Measurements from ENCODE around the gene OR5AL1.

GRCh38 chr11:56375324-56375723 is 37.2 kb upstream of the OR5AL1 start, which contains the start of gene OR8U1:
- TF ChIP-seq, protein P1, sequence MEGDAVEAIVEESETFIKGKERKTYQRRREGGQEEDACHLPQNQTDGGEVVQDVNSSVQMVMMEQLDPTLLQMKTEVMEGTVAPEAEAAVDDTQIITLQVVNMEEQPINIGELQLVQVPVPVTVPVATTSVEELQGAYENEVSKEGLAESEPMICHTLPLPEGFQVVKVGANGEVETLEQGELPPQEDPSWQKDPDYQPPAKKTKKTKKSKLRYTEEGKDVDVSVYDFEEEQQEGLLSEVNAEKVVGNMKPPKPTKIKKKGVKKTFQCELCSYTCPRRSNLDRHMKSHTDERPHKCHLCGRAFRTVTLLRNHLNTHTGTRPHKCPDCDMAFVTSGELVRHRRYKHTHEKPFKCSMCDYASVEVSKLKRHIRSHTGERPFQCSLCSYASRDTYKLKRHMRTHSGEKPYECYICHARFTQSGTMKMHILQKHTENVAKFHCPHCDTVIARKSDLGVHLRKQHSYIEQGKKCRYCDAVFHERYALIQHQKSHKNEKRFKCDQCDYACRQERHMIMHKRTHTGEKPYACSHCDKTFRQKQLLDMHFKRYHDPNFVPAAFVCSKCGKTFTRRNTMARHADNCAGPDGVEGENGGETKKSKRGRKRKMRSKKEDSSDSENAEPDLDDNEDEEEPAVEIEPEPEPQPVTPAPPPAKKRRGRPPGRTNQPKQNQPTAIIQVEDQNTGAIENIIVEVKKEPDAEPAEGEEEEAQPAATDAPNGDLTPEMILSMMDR (IDR thresholded peaks at IDR 0.05; ENCODE audit: borderline replicate concordance, extremely low read depth, low read length, poor library complexity, severe bottlenecking), result no peak
- TF ChIP-seq EZH2 (IDR thresholded peaks at IDR 0.05; ENCODE audit: borderline replicate concordance, low read depth, low read length, severe bottlenecking), result no peak

Data from DND-41 (cell line).